GM12878 (cell line): ENCODE data around the gene KCND2.

Experiments used
- FOXM1 ChIP-seq: IDR thresholded peaks from 2 replicates; pipeline ENCODE4 v1.6.1; 2012; ENCODE audit warnings: low read depth, mild to moderate bottlenecking, inconsistent platforms, low read length, moderate library complexity
- SUZ12 ChIP-seq: fragments of 200-600 bp; sonication (generic); IDR thresholded peaks from one replicate; pipeline ENCODE4 v1.6.1; 2018; ENCODE audit warnings: antibody characterized with exemption, mild to moderate bottlenecking; ENCODE audit not compliant: unreplicated experiment
- TF ChIP-seq, protein P1 (sequence below): fragments of 150-350 bp; IDR thresholded peaks from 2 replicates; pipeline ENCODE4 v1.6.1; 2014; ENCODE audit warnings: mild to moderate bottlenecking, low read depth, low read length
- TF ChIP-seq, protein P2 (sequence below): IDR thresholded peaks from 2 replicates; pipeline ENCODE4 v1.6.1; 2012; ENCODE audit warnings: low read depth, low read length, improper control_type of control experiment

DNA sequence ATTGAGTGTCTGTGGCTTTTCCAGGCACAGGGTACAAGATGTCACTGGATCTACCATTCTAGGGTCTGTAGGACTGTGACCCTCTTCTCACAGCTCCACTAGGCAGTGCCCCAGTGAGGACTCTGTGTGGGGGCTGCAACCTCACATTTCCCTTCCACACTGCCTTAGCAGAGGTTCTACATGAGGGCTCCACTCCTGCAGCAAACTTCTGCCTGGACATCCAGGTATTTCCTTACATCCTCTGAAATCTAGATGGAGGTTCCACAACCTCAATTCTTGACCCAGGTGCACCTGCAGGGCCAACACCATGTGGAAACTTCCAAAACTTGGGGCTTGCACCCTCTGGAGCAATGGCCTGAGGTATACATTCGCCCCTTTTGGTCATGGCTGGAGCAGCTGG is 183.7 kb downstream of the KCND2 start:
- TF ChIP-seq FOXM1 (no peak), SUZ12 (no peak)
- TF ChIP-seq, protein P1, sequence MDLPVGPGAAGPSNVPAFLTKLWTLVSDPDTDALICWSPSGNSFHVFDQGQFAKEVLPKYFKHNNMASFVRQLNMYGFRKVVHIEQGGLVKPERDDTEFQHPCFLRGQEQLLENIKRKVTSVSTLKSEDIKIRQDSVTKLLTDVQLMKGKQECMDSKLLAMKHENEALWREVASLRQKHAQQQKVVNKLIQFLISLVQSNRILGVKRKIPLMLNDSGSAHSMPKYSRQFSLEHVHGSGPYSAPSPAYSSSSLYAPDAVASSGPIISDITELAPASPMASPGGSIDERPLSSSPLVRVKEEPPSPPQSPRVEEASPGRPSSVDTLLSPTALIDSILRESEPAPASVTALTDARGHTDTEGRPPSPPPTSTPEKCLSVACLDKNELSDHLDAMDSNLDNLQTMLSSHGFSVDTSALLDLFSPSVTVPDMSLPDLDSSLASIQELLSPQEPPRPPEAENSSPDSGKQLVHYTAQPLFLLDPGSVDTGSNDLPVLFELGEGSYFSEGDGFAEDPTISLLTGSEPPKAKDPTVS, result no peak
- TF ChIP-seq, protein P2, sequence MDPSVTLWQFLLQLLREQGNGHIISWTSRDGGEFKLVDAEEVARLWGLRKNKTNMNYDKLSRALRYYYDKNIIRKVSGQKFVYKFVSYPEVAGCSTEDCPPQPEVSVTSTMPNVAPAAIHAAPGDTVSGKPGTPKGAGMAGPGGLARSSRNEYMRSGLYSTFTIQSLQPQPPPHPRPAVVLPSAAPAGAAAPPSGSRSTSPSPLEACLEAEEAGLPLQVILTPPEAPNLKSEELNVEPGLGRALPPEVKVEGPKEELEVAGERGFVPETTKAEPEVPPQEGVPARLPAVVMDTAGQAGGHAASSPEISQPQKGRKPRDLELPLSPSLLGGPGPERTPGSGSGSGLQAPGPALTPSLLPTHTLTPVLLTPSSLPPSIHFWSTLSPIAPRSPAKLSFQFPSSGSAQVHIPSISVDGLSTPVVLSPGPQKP, result no peak
